ENCODE data around the gene SNCAIP. TPM values are rescaled to one million over a fixed set of nuclear protein-coding genes. Genes with fewer than 3 reads are reported as not detected.

The SNCAIP gene
- total RNA-seq, 4 donors from 2014 or later = 0.88 to 13.0 (median 2.9) TPM

DNA sequence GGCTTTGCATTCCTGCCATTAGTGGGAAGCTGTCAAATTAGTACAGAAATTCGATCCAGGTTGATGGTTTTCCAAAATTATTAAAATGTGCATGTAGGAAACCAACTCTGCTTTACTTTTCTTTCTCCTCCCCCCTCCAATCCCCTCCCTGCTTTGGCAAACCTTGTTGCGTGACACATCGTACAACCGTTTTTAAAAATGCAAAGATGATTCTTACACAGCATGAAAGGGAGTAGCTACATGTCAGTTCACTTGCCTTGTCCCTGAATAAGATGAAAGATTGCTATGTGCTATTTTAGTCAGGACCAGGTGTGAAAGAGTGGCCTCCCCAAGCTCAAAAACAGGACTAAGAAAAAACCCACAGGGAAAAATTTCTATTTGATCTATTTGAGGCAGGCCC is 11.7 kb downstream of the SNCAIP start:
- intact Hi-C loops (cut with DNase I; ENCODE audit: low total_unique reads) = no loop called here
- DNase-seq (ENCODE audit: low spot score in 2 of 2) = no peak
- no peak overlapping the region for H3K4me3 ChIP-seq (ENCODE audit: low read depth, poor library complexity, severe bottlenecking)
- WGBS, 2 donors = 43 to 46% methylated on average over 4 of the region's 4 CpGs
- TF ChIP-seq CTCF (IDR thresholded peaks at IDR 0.05) (no peak), POLR2A (IDR thresholded peaks at IDR 0.05) (no peak)

GRCh38 chr5:122327110-122327509 is 15.1 kb downstream of the SNCAIP start:
- intact Hi-C loops (cut with DNase I; ENCODE audit: low total_unique reads) = no loop called here
- TF ChIP-seq CTCF (IDR thresholded peaks at IDR 0.05) (no peak), POLR2A (IDR thresholded peaks at IDR 0.05) (no peak)
- DNase-seq (ENCODE audit: low spot score in 2 of 2) = no peak
- WGBS, 2 donors = 59 to 64% methylated on average over 2 of the region's 2 CpGs
- no peak overlapping the region for H3K4me3 ChIP-seq (ENCODE audit: low read depth, poor library complexity, severe bottlenecking)

DNA sequence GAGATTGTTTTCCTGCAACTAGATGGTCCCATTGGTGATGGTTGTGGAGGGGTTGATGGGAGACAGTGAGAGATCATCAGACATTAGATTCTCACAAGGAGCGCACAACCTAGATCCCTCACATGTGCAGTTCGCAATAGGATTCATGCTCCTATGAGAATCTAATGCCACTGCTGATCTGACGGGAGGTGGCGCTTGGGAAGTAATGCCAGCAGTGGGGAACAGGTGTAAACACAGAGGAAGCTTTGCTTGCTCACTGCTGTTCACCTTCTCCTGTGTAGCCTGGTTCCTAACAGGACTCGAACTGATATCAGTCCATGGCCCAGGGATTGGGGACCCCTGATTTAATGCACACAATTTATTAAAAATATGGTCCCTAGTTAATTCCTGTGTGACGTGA is 18.8 kb downstream of the SNCAIP start:
- DNase-seq (ENCODE audit: low spot score in 2 of 2) = no peak
- TF ChIP-seq POLR2A (IDR thresholded peaks at IDR 0.05) (no peak), CTCF (IDR thresholded peaks at IDR 0.05) (no peak)
- 93 to 99% methylated on average over 6 of the region's 6 CpGs for whole genome bisulfite sequencing, 2 donors
- no peak overlapping the region for H3K4me3 ChIP-seq (ENCODE audit: low read depth, poor library complexity, severe bottlenecking)
- intact Hi-C loops (cut with DNase I; ENCODE audit: low total_unique reads) = no loop called here

- intact Hi-C loops (cut with DNase I; ENCODE audit: low total_unique reads) = no loop called here
- TF ChIP-seq POLR2A (IDR thresholded peaks at IDR 0.05) = no peak
- TF ChIP-seq CTCF (IDR thresholded peaks at IDR 0.05) = no peak
- WGBS, 2 donors = 86 to 87% methylated on average over 5 of the region's 5 CpGs
- H3K4me3 ChIP-seq (ENCODE audit: low read depth, poor library complexity, severe bottlenecking) = no peak overlapping the region
- no peak for DNase-seq (ENCODE audit: low spot score in 2 of 2)
Measured at GRCh38 chr5:122332599-122333555, 20.8 kb downstream of the SNCAIP start.

- H3K4me3 ChIP-seq (ENCODE audit: low read depth, poor library complexity, severe bottlenecking) = no peak overlapping the region
- DNase-seq (ENCODE audit: low spot score in 2 of 2) = no peak
- intact Hi-C loops (cut with DNase I; ENCODE audit: low total_unique reads) = no loop called here
- WGBS, 2 donors = 87 to 92% methylated on average over 4 of the region's 4 CpGs
- no peak for TF ChIP-seq POLR2A (IDR thresholded peaks at IDR 0.05)
- no peak for TF ChIP-seq CTCF (IDR thresholded peaks at IDR 0.05)
Measured at GRCh38 chr5:122333564-122333963, 21.5 kb downstream of the SNCAIP start.

Measured in lower leg skin (tissue), 4 donors.